HCT116 (cell line): Measurements from ENCODE around the gene OR4Q3. TPM values are rescaled to one million over a fixed set of nuclear protein-coding genes. Genes with fewer than 3 reads are reported as not detected.

Experiments used
- ATAC-seq: fragments of 200-7000 bp; cut with Tn5 transposase; 2 replicates; pipeline ENCODE4 v1.9.1; 2020; ENCODE audit warnings: mild to moderate bottlenecking, moderate library complexity
- Bru-seq: library from RNA; stranded (reverse); fragments of 400-500 nt; gene quantifications from one replicate; lab custom pipeline; 2021; lab: Mats Ljungman, UMichigan
- BruChase-seq, 2 experiments: library from RNA; stranded (reverse); fragments of 400-500 nt; gene quantifications; one replicate each; lab custom pipeline; 2021; lab: Mats Ljungman, UMichigan
- BruUV-seq: library from RNA; stranded (reverse); fragments of 400-500 nt; replicated peaks from 2 replicates; lab custom pipeline; 2021; lab: Mats Ljungman, UMichigan
- CTCF ChIA-PET: fragments of 300-600 bp; sonication (Branson Sonifier 250); formaldehyde crosslinking; loops from one replicate; lab custom pipeline; 2021; ENCODE audit warnings: antibody characterized with exemption; lab: Charles Lee
- POLR2A ChIA-PET: fragments of 300-600, 350-600 bp; sonication (Branson Sonifier 250); formaldehyde crosslinking; loops from one replicate; lab custom pipeline; 2021; ENCODE audit warnings: antibody characterized with exemption; lab: Charles Lee
- RAD21 ChIA-PET, 2 experiments: fragments of 300-600 bp; sonication (Branson Sonifier 250); formaldehyde crosslinking; loops; one replicate each; lab custom pipeline; 2023; ENCODE audit warnings: low total read pairs in 2 of 2; ENCODE audit not compliant: uncharacterized antibody in 2 of 2, unreplicated experiment in 2 of 2, low non-redundant PET in 1 of 2; lab: Charles Lee
- DNase-seq: peaks from one replicate; pipeline ENCODE4 v3.0.0-alpha.2; 2010; ENCODE audit warnings: low read depth, low spot score
- H2AFZ ChIP-seq: fragments of 200-600 bp; shearing (Covaris generic), sonication (generic); 2 replicates; pipeline ENCODE4 v1.6.1; 2017; ENCODE audit warnings: low read depth, mixed run types, mixed read lengths, antibody characterized with exemption, low read length; ENCODE audit not compliant: poor library complexity, severe bottlenecking
- H3K27ac ChIP-seq: 2 replicates; pipeline ENCODE4 v1.5.1; 2012; ENCODE audit warnings: low read depth, low read length
- H3K27me3 ChIP-seq: fragments of 200-600 bp; sonication (generic); 2 replicates; pipeline ENCODE4 v1.6.1; 2016; ENCODE audit warnings: mixed run types, low read length, mixed read lengths; ENCODE audit not compliant: insufficient read depth
- H3K36me3 ChIP-seq, 2 experiments: fragments of 200-500 bp in 1 of 2; fragments of 200-600 bp in 1 of 2; sonication (Bioruptor generic) in 1 of 2; sonication (generic) in 1 of 2; 2 replicates each; pipeline versions ENCODE4 v1.5.1 to v1.6.1; 2014 to 2016; ENCODE audit warnings: low read length in 2 of 2, inconsistent platforms in 1 of 2, mixed read lengths in 1 of 2, mixed run types in 1 of 2; ENCODE audit not compliant: insufficient read depth in 2 of 2, control insufficient read depth in 1 of 2
- H3K4me1 ChIP-seq, 2 experiments: fragments of 200-600 bp in 1 of 2; sonication (generic) in 1 of 2; 2 replicates each; pipeline versions ENCODE4 v1.5.1 to v1.6.1; 2012 to 2017; ENCODE audit warnings: low read length in 2 of 2, inconsistent platforms in 1 of 2, mild to moderate bottlenecking in 1 of 2, mixed read lengths in 1 of 2, mixed run types in 1 of 2, moderate library complexity in 1 of 2; ENCODE audit not compliant: insufficient read depth in 2 of 2, control insufficient read depth in 1 of 2
- H3K4me2 ChIP-seq: fragments of 200-600 bp; sonication (generic); 2 replicates; pipeline ENCODE4 v1.6.1; 2017; ENCODE audit warnings: mixed run types, low read length, mixed read lengths
- H3K4me3 ChIP-seq, 2 experiments: fragments of 200-600 bp in 1 of 2; sonication (generic) in 1 of 2; replicated peaks in 1 of 2; 2 replicates each; pipeline ENCODE4 v1.5.1; 2011 to 2016; ENCODE audit warnings: low read length in 2 of 2, control low read depth in 1 of 2, low read depth in 1 of 2, mild to moderate bottlenecking in 1 of 2, mixed read lengths in 1 of 2, mixed run types in 1 of 2
- H3K79me2 ChIP-seq: fragments of 200-600 bp; sonication (generic); 2 replicates; pipeline ENCODE4 v1.6.1; 2017; ENCODE audit warnings: mild to moderate bottlenecking, mixed run types, low read length, moderate library complexity, mixed read lengths; ENCODE audit not compliant: insufficient read depth
- H3K9ac ChIP-seq: fragments of 200-600 bp; sonication (generic); 2 replicates; pipeline ENCODE4 v1.6.1; 2016; ENCODE audit warnings: low read length, mixed read lengths
- H3K9me2 ChIP-seq: fragments of 200-600 bp; sonication (generic), shearing (Covaris generic); 2 replicates; pipeline ENCODE4 v1.6.1; 2017; ENCODE audit warnings: mixed run types, mild to moderate bottlenecking, moderate library complexity; ENCODE audit not compliant: insufficient read depth
- H3K9me3 ChIP-seq, 2 experiments: fragments of 200-500 bp in 1 of 2; fragments of 200-600 bp in 1 of 2; sonication (Bioruptor generic) in 1 of 2; sonication (generic) in 1 of 2; 2 replicates each; pipeline ENCODE4 v1.6.1; 2014 to 2017; ENCODE audit warnings: low read length in 2 of 2, mixed read lengths in 2 of 2, inconsistent platforms in 1 of 2, low read depth in 1 of 2, mild to moderate bottlenecking in 1 of 2, mixed run types in 1 of 2, moderate library complexity in 1 of 2; ENCODE audit not compliant: control insufficient read depth in 1 of 2, insufficient read depth in 1 of 2
- H4K20me1 ChIP-seq: fragments of 200-600 bp; sonication (generic), shearing (Covaris generic); 2 replicates; pipeline ENCODE4 v1.6.1; 2017; ENCODE audit warnings: mixed run types, mild to moderate bottlenecking, moderate library complexity; ENCODE audit not compliant: insufficient read depth
- CBX3 ChIP-seq: IDR thresholded peaks from 2 replicates; pipeline ENCODE4 v1.6.1; 2012; ENCODE audit warnings: low read depth
- CEBPB ChIP-seq: IDR thresholded peaks from 2 replicates; pipeline ENCODE4 v1.6.1; 2012; ENCODE audit warnings: low read depth
- EGR1 ChIP-seq: IDR thresholded peaks from 2 replicates; pipeline ENCODE4 v1.6.1; 2012; ENCODE audit warnings: low read depth
- EZH2 ChIP-seq: fragments of 200-600 bp; sonication (generic); IDR thresholded peaks from 2 replicates; pipeline ENCODE4 v1.6.1; 2017; ENCODE audit warnings: antibody characterized with exemption, mixed run types
- EZH2phosphoT487 ChIP-seq: fragments of 200-600 bp; IDR thresholded peaks from 2 replicates; pipeline ENCODE4 v1.6.1; 2018; ENCODE audit warnings: antibody characterized with exemption, borderline replicate concordance
- FOSL1 ChIP-seq: IDR thresholded peaks from 2 replicates; pipeline ENCODE4 v1.6.1; 2012; ENCODE audit warnings: low read depth
- JUND ChIP-seq: IDR thresholded peaks from 2 replicates; pipeline ENCODE4 v1.6.1; 2012
- POLR2A ChIP-seq: IDR thresholded peaks from 2 replicates; pipeline ENCODE4 v1.7.0; 2011; ENCODE audit warnings: borderline replicate concordance; ENCODE audit not compliant: insufficient read depth, insufficient read length; ENCODE audit errors: extremely low read depth
- POLR2AphosphoS5 ChIP-seq: IDR thresholded peaks from 2 replicates; pipeline ENCODE4 v1.6.1; 2011; ENCODE audit warnings: mild to moderate bottlenecking, low read depth, low read length, moderate library complexity
- RAD21 ChIP-seq: IDR thresholded peaks from 2 replicates; pipeline ENCODE4 v1.6.1; 2012; ENCODE audit warnings: low read depth, mild to moderate bottlenecking
- SIN3A ChIP-seq: IDR thresholded peaks from 2 replicates; pipeline ENCODE4 v1.6.1; 2012; ENCODE audit warnings: low read depth
- SP1 ChIP-seq: IDR thresholded peaks from 2 replicates; pipeline ENCODE4 v1.6.1; 2012; ENCODE audit warnings: low read depth
- SRF ChIP-seq: IDR thresholded peaks from 2 replicates; pipeline ENCODE4 v1.6.1; 2012; ENCODE audit warnings: low read depth
- YY1 ChIP-seq: IDR thresholded peaks from 2 replicates; pipeline ENCODE4 v1.6.1; 2011; ENCODE audit warnings: low read length, low read depth, moderate library complexity, mild to moderate bottlenecking; ENCODE audit not compliant: insufficient replicate concordance; ENCODE audit errors: extremely low read depth
- ZFX ChIP-seq: fragments of 450-650 bp; IDR thresholded peaks from 2 replicates; pipeline ENCODE4 v1.6.1; 2017
- ZNF274 ChIP-seq: fragments of 200-500 bp; sonication (Bioruptor generic); IDR thresholded peaks from 2 replicates; pipeline ENCODE4 v1.6.1; 2014; ENCODE audit warnings: mild to moderate bottlenecking, low read depth, low read length, inconsistent platforms
- intact Hi-C: fragments of 100-400 bp; cut with micrococcal nuclease; formaldehyde crosslinking; loops from 2 replicates; pipeline ENCODE4 v1.10.0; 2022
- long read RNA-seq: library from polyadenylated mRNA; unstranded; transcript quantifications from one replicate; pipeline ENCODE4 v2.0.0, GENCODE V29; 2021; ENCODE audit not compliant: unreplicated experiment
- polyA plus RNA-seq: library from polyadenylated mRNA; unstranded; fragments of >200 nt; gene quantifications from 2 replicates; pipeline ENCODE4 v1.2.1, GENCODE V29; 2012; ENCODE audit warnings: missing spikeins
- total RNA-seq: library from RNA; stranded (reverse); gene quantifications from one replicate; pipeline ENCODE4 v1.2.1, GENCODE V29; 2021; ENCODE audit not compliant: unreplicated experiment
- TF ChIP-seq, protein P1 (sequence below), 3 experiments: fragments of 200-600 bp in 1 of 3; sonication (generic) in 1 of 3; IDR thresholded peaks in 2 of 3; conservative IDR thresholded peaks in 1 of 3; 2 replicates each; pipeline ENCODE4 v1.5.1; 2012 to 2017; ENCODE audit warnings: low read depth in 2 of 3, low read length in 2 of 3, antibody characterized with exemption in 1 of 3, borderline replicate concordance in 1 of 3, control low read depth in 1 of 3, mild to moderate bottlenecking in 1 of 3, mixed read lengths in 1 of 3, mixed run types in 1 of 3, moderate library complexity in 1 of 3; ENCODE audit not compliant: insufficient read depth in 1 of 3
- TF ChIP-seq, protein P2 (sequence below): IDR thresholded peaks from 2 replicates; pipeline ENCODE4 v1.6.1; 2011; ENCODE audit warnings: mild to moderate bottlenecking, low read length, moderate library complexity; ENCODE audit not compliant: insufficient replicate concordance; ENCODE audit errors: extremely low read depth
- TF ChIP-seq, protein P3 (sequence below): IDR thresholded peaks from 2 replicates; pipeline ENCODE4 v1.6.1; 2012

The OR4Q3 gene
- total RNA-seq (not detected), Bru-seq, nascent RNA (not detected), BruChase-seq, experiment 1, labeled RNA remaining after a 6-hour chase (not detected), BruChase-seq, experiment 2, labeled RNA remaining after a 2-hour chase (not detected)
- not detected in 2 replicates for polyA plus RNA-seq
- long read RNA-seq: 0 reads

DNA sequence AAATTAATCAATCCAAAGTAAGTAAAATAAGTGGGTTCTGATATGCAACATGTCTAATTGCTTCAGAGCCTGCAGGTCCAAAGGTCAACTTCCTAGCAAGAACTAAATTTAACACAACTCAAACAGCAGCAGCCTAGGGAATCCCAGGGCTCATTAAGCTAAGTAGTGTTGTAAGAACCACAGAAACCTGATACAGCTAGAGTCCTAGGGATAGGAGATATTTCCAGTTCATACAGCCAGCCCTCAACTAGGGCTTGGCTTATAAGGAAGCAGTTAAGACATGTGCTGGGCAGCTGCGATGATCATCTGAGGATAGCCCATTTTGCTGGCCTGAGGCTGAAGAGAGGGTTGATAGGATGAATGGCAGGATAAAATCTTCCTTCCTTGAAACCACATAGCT lies at the start of gene OR4Q3:
TSS of gene OR4Q3 (plus strand) at position 316 of the 400 bp plus-strand sequence.
- DNase-seq (no peak), ATAC-seq (no peak)
- H3K79me2 ChIP-seq: no peaks in the 10 kb centered on the region
- H3K4me2 ChIP-seq: no peak within 1 kb of the TSS
- POLR2A ChIA-PET: no interaction called here
- CTCF ChIA-PET: no interaction called here
- no peak within 1 kb of the TSS for H3K27ac ChIP-seq
- H3K9ac ChIP-seq: no peak within 1 kb of the TSS
- H3K27me3 ChIP-seq: no peaks in the 10 kb centered on the region
- H4K20me1 ChIP-seq: no peaks in the 10 kb centered on the region
- H3K4me1 ChIP-seq: no peaks in the 10 kb centered on the region
- RAD21 ChIA-PET: no interaction called here
- H2AFZ ChIP-seq: no peak within 1 kb of the TSS
- H3K36me3 ChIP-seq: no peaks in the 10 kb centered on the region
- no TSS peak for BruUV-seq
- no peaks in the 10 kb centered on the region for H3K9me2 ChIP-seq
- no peak within 1 kb of the TSS for H3K4me3 ChIP-seq
- intact Hi-C loops: no loop called here
- peaks cover 15 to 38% of the 10 kb centered on the region in 2 experiments; a peak in 3 of 4 replicates for H3K9me3 ChIP-seq
- no peak for TF ChIP-seq POLR2AphosphoS5
- TF ChIP-seq YY1: no peak
- TF ChIP-seq RAD21: no peak
- no peak for TF ChIP-seq ZNF274
- no peak for TF ChIP-seq CBX3
- no peak for TF ChIP-seq SRF
- TF ChIP-seq, protein P1, sequence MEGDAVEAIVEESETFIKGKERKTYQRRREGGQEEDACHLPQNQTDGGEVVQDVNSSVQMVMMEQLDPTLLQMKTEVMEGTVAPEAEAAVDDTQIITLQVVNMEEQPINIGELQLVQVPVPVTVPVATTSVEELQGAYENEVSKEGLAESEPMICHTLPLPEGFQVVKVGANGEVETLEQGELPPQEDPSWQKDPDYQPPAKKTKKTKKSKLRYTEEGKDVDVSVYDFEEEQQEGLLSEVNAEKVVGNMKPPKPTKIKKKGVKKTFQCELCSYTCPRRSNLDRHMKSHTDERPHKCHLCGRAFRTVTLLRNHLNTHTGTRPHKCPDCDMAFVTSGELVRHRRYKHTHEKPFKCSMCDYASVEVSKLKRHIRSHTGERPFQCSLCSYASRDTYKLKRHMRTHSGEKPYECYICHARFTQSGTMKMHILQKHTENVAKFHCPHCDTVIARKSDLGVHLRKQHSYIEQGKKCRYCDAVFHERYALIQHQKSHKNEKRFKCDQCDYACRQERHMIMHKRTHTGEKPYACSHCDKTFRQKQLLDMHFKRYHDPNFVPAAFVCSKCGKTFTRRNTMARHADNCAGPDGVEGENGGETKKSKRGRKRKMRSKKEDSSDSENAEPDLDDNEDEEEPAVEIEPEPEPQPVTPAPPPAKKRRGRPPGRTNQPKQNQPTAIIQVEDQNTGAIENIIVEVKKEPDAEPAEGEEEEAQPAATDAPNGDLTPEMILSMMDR (IDR thresholded peaks at IDR 0.05 in 2 of 3, conservative IDR thresholded peaks at IDR 0.05 in 1 of 3; ENCODE audit: borderline replicate concordance in 1 of 3, insufficient read depth in 1 of 3, low read depth in 2 of 3, low read length in 2 of 3): no peak
- TF ChIP-seq, protein P2, sequence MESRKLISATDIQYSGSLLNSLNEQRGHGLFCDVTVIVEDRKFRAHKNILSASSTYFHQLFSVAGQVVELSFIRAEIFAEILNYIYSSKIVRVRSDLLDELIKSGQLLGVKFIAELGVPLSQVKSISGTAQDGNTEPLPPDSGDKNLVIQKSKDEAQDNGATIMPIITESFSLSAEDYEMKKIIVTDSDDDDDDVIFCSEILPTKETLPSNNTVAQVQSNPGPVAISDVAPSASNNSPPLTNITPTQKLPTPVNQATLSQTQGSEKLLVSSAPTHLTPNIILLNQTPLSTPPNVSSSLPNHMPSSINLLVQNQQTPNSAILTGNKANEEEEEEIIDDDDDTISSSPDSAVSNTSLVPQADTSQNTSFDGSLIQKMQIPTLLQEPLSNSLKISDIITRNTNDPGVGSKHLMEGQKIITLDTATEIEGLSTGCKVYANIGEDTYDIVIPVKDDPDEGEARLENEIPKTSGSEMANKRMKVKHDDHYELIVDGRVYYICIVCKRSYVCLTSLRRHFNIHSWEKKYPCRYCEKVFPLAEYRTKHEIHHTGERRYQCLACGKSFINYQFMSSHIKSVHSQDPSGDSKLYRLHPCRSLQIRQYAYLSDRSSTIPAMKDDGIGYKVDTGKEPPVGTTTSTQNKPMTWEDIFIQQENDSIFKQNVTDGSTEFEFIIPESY: no peak
- no peak for TF ChIP-seq FOSL1
- no peak for TF ChIP-seq ZFX
- no peak for TF ChIP-seq EZH2
- no peak for TF ChIP-seq POLR2A
- TF ChIP-seq SP1: no peak
- TF ChIP-seq CEBPB: no peak
- TF ChIP-seq EGR1: no peak
- TF ChIP-seq JUND: no peak
- TF ChIP-seq EZH2phosphoT487: no peak
- TF ChIP-seq, protein P3, sequence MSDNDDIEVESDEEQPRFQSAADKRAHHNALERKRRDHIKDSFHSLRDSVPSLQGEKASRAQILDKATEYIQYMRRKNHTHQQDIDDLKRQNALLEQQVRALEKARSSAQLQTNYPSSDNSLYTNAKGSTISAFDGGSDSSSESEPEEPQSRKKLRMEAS: no peak
- TF ChIP-seq SIN3A: no peak
